Fibroblast of lung (primary cell): ENCODE data around the gene FARP1. TPM values are rescaled to one million over a fixed set of nuclear protein-coding genes. Genes with fewer than 3 reads are reported as not detected.

ENCODE experiments used
- DNase-seq, 2 donors: peaks; one replicate each; pipeline versions ENCODE4 v3.0.0 to v3.0.0-alpha.2; 2010; ENCODE audit warnings: low read depth in 2 of 2
- H2AFZ ChIP-seq: 2 replicates; pipeline ENCODE4 v1.5.1; 2012; ENCODE audit warnings: low read length, control low read depth, inconsistent platforms
- H3K27ac ChIP-seq: 2 replicates; pipeline ENCODE4 v1.5.1; 2011; ENCODE audit warnings: low read length, control low read depth; ENCODE audit not compliant: insufficient read depth
- H3K27me3 ChIP-seq: 2 replicates; pipeline ENCODE4 v1.5.1; 2011; ENCODE audit warnings: mild to moderate bottlenecking, low read length; ENCODE audit not compliant: control insufficient read depth, insufficient read depth
- H3K36me3 ChIP-seq: 2 replicates; pipeline ENCODE4 v1.5.1; 2011; ENCODE audit warnings: low read length; ENCODE audit not compliant: control insufficient read depth, insufficient read depth
- H3K4me1 ChIP-seq: 2 replicates; pipeline ENCODE4 v1.5.1; 2011; ENCODE audit warnings: low read length; ENCODE audit not compliant: control insufficient read depth, insufficient read depth; ENCODE audit errors: extremely low read depth
- H3K4me2 ChIP-seq: 2 replicates; pipeline ENCODE4 v1.5.1; 2011; ENCODE audit warnings: low read length, control low read depth; ENCODE audit not compliant: insufficient read depth; ENCODE audit errors: extremely low read depth
- H3K4me3 ChIP-seq, 4 experiments: fragments of 200-600 bp in 1 of 4; sonication (generic) in 1 of 4; replicated peaks in 1 of 4; 2 replicates each; pipeline ENCODE4 v1.5.1; 2011 to 2016; ENCODE audit warnings: low read length in 4 of 4, low read depth in 3 of 4, mild to moderate bottlenecking in 3 of 4, control low read depth in 2 of 4, inconsistent platforms in 1 of 4, mixed read lengths in 1 of 4; ENCODE audit not compliant: insufficient read depth in 1 of 4; ENCODE audit errors: control extremely low read depth in 1 of 4
- H3K79me2 ChIP-seq: 2 replicates; pipeline ENCODE4 v1.5.1; 2012; ENCODE audit warnings: mild to moderate bottlenecking, low read length, inconsistent platforms; ENCODE audit not compliant: control insufficient read depth, insufficient read depth
- H3K9ac ChIP-seq: 2 replicates; pipeline ENCODE4 v1.5.1; 2011; ENCODE audit warnings: mild to moderate bottlenecking, low read length, control low read depth; ENCODE audit not compliant: insufficient read depth
- H3K9me3 ChIP-seq: 2 replicates; pipeline ENCODE4 v1.5.1; 2012; ENCODE audit warnings: low read depth, low read length; ENCODE audit not compliant: control insufficient read depth, insufficient read depth
- H4K20me1 ChIP-seq: 2 replicates; pipeline ENCODE4 v1.5.1; 2011; ENCODE audit warnings: low read length; ENCODE audit not compliant: control insufficient read depth, insufficient read depth; ENCODE audit errors: extremely low read depth
- EZH2 ChIP-seq: IDR thresholded peaks from 2 replicates; pipeline ENCODE4 v1.5.1; 2012; ENCODE audit warnings: low read length, control low read depth, mild to moderate bottlenecking; ENCODE audit errors: missing control alignments
- polyA plus RNA-seq, 2 donors: library from polyadenylated mRNA; depleted of rRNA in 1 of 2; stranded (reverse) in 1 of 2; unstranded in 1 of 2; fragments of >200 nt; gene quantifications; 2 replicates each; pipeline ENCODE4 v1.2.1, GENCODE V29; 2011 to 2012; ENCODE audit warnings: missing spikeins in 1 of 2
- total RNA-seq: library from RNA; depleted of rRNA; stranded (reverse); fragments of >200 nt; gene quantifications from 2 replicates; pipeline ENCODE4 v1.2.1, GENCODE V29; 2014
- TF ChIP-seq, protein P1 (sequence below), 2 donors: IDR thresholded peaks in 1 of 2; conservative IDR thresholded peaks in 1 of 2; 1 replicate in 1 of 2; 2 replicates in 1 of 2; pipeline ENCODE4 v1.5.1; 2011 to 2012; ENCODE audit warnings: low read length in 2 of 2, control low read depth in 1 of 2, inconsistent platforms in 1 of 2, low read depth in 1 of 2, mild to moderate bottlenecking in 1 of 2

The FARP1 gene
- total and polyA plus RNA-seq, 2 donors (not counting 1 experiment from before 2014, with no cell fraction given): 50.9 to 199 TPM

DNA sequence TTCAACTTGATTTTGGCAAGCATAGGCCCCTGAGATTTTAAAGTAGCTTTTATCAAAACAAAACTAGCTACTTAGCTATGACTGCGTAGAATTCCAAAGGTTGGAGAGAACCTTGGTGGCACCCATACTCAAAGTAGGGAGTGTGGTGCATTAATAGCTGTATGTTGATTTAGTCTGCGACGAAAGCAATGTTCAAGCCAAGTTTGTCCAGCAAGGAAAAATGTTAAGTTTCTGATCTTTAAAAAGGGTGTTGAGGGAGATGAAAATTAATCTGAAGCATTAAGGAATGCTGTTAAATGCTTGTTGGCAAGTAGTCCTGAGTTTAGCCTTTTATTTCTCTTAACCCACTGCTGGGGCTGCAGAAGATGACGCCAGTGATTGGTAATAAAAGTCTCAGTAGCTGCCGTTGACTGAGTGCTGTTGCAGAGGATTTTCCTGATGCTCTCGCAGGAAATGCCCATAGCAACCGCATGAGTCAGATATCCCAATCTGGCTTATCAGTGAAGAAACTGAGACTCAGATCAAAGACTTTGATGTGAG is 110.1 kb downstream of the FARP1 start:
- TF ChIP-seq EZH2: no peak
- TF ChIP-seq, protein P1, sequence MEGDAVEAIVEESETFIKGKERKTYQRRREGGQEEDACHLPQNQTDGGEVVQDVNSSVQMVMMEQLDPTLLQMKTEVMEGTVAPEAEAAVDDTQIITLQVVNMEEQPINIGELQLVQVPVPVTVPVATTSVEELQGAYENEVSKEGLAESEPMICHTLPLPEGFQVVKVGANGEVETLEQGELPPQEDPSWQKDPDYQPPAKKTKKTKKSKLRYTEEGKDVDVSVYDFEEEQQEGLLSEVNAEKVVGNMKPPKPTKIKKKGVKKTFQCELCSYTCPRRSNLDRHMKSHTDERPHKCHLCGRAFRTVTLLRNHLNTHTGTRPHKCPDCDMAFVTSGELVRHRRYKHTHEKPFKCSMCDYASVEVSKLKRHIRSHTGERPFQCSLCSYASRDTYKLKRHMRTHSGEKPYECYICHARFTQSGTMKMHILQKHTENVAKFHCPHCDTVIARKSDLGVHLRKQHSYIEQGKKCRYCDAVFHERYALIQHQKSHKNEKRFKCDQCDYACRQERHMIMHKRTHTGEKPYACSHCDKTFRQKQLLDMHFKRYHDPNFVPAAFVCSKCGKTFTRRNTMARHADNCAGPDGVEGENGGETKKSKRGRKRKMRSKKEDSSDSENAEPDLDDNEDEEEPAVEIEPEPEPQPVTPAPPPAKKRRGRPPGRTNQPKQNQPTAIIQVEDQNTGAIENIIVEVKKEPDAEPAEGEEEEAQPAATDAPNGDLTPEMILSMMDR (conservative IDR thresholded peaks at IDR 0.05 in 1 of 2, IDR thresholded peaks at IDR 0.05 in 1 of 2; ENCODE audit: low read depth in 1 of 2, low read length in 2 of 2): no peak
- Histone ChIP-seq H3K4me2 (peak overlapping the region; percentile 34), H3K9me3 (no peaks in the 10 kb centered on the region), H3K27ac (peak overlapping the region; percentile 87), H3K4me3 (no peak overlapping the region), H4K20me1 (no peaks in the 10 kb centered on the region), H3K79me2 (peaks cover 33% of the 10 kb centered on the region), H3K9ac (peak overlapping the region; percentile 27), H3K36me3 (no peaks in the 10 kb centered on the region), H2AFZ (no peak overlapping the region), H3K27me3 (no peaks in the 10 kb centered on the region), H3K4me1 (peaks cover 16% of the 10 kb centered on the region)
- peak; percentile 77 to 88 for DNase-seq

DNA sequence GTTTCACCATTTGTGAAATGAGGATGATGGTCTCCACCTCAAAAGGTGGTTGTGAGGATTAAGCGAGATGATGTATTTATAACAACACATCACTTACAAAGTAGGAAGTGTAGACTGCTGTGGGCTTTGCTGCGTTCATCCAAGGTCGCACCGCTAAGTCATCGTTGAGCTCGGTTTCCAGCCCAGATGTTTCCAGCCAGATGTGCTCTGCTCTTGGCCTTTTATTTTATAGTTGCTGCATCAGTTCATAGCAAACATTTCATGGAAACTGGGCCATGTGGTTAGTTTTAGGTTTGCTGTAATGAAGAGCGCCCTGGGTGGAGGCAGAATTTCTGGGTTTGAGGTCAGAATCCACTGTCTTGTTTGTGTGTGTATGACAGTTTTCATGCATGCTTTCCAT is 110.6 kb downstream of the FARP1 start:
- Histone ChIP-seq H3K79me2 (peaks cover 35% of the 10 kb centered on the region), H3K36me3 (no peaks in the 10 kb centered on the region), H3K9me3 (no peaks in the 10 kb centered on the region), H3K4me1 (peaks cover 16% of the 10 kb centered on the region), H3K4me2 (peak overlapping the region; percentile 34), H4K20me1 (no peaks in the 10 kb centered on the region), H2AFZ (no peak overlapping the region), H3K4me3 (no peak overlapping the region), H3K27me3 (no peaks in the 10 kb centered on the region), H3K27ac (peak overlapping the region; percentile 87), H3K9ac (peak overlapping the region; percentile 27)
- TF ChIP-seq, protein P1 (conservative IDR thresholded peaks at IDR 0.05 in 1 of 2, IDR thresholded peaks at IDR 0.05 in 1 of 2; ENCODE audit: low read depth in 1 of 2, low read length in 2 of 2): no peak
- no peak for TF ChIP-seq EZH2
- DNase-seq: peak in 1 of 2 donors; percentile 56

DNA sequence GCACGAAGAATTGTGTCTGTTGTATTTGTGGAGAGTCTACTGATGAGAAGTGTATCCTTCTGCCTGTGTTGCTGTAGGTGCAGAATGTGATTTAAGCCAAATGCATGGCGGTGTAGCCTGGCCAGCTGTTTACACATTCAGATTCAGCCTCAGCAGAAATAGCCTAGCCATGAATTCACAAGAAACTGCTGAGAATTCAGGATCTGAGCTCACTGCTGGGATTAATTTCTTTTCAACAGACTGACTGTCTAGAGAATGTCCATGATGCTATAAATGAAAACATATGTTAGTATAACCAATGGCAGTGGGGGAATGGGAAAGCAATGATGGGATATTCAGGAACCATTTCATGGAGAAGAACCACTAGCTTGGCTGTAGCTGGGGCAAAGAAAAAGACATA is 111.6 kb downstream of the FARP1 start:
- TF ChIP-seq, protein P1 (conservative IDR thresholded peaks at IDR 0.05 in 1 of 2, IDR thresholded peaks at IDR 0.05 in 1 of 2; ENCODE audit: low read depth in 1 of 2, low read length in 2 of 2): no peak
- no peak for TF ChIP-seq EZH2
- H3K79me2 ChIP-seq: peaks cover 31% of the 10 kb centered on the region
- no peaks in the 10 kb centered on the region for H3K27me3 ChIP-seq
- no peak overlapping the region for H3K4me2 ChIP-seq
- no peaks in the 10 kb centered on the region for H4K20me1 ChIP-seq
- no peak overlapping the region for H2AFZ ChIP-seq
- H3K4me1 ChIP-seq: peaks cover 16% of the 10 kb centered on the region
- no peaks in the 10 kb centered on the region for H3K9me3 ChIP-seq
- H3K27ac ChIP-seq: peak overlapping the region; percentile 87
- no peaks in the 10 kb centered on the region for H3K36me3 ChIP-seq
- no peak overlapping the region for H3K9ac ChIP-seq
- DNase-seq: peak; percentile 56 to 68
- H3K4me3 ChIP-seq: no peak overlapping the region
